Endothelial cell of umbilical vein (primary cell): Measurements from ENCODE around the gene LRP1. TPM values are rescaled to one million over a fixed set of nuclear protein-coding genes. Genes with fewer than 3 reads are reported as not detected.

ENCODE experiments used
- BruUV-seq: library from RNA; stranded (reverse); fragments of 400-500 nt; replicated peaks from 2 replicates; lab custom pipeline; 2021; lab: Mats Ljungman, UMichigan
- CTCF ChIA-PET: fragments of 300-600, 350-600 bp; sonication (Branson Sonifier 250); formaldehyde crosslinking; loops from one replicate; lab custom pipeline; 2021; ENCODE audit warnings: antibody characterized with exemption, inconsistent platforms; lab: Charles Lee
- POLR2A ChIA-PET: fragments of 300-600, 350-600 bp; sonication (Branson Sonifier 250); formaldehyde crosslinking; loops from one replicate; lab custom pipeline; 2021; ENCODE audit warnings: antibody characterized with exemption, inconsistent platforms; lab: Charles Lee
- DNase-seq: peaks from one replicate; pipeline ENCODE4 v3.0.0-alpha.2; 2011; ENCODE audit warnings: low read depth, low spot score
- FAIRE-seq: peaks from 2 replicates; lab custom pipeline; 2011; peaks lifted over from hg19 to GRCh38; lab: Jason Lieb, UNC
- H2AFZ ChIP-seq: 2 replicates; pipeline ENCODE4 v1.6.0; 2012; ENCODE audit warnings: low read depth, low read length, control low read depth, inconsistent platforms
- H3K27ac ChIP-seq: 2 replicates; pipeline ENCODE4 v1.5.1; 2011; ENCODE audit warnings: low read depth, mild to moderate bottlenecking, control low read depth, low read length, moderate library complexity; ENCODE audit not compliant: insufficient read depth
- H3K27me3 ChIP-seq, 2 experiments: 2 replicates each; pipeline versions ENCODE4 v1.6.0 to v1.6.1; 2011; ENCODE audit warnings: low read length in 2 of 2, mixed read lengths in 1 of 2; ENCODE audit not compliant: control insufficient read depth in 2 of 2, insufficient read depth in 2 of 2
- H3K36me3 ChIP-seq, 2 experiments: 2 replicates in 1 of 2; 3 replicates in 1 of 2; pipeline ENCODE4 v1.5.1; 2011; ENCODE audit warnings: low read length in 2 of 2, mild to moderate bottlenecking in 1 of 2, moderate library complexity in 1 of 2; ENCODE audit not compliant: control insufficient read depth in 2 of 2, insufficient read depth in 2 of 2; ENCODE audit errors: extremely low read depth in 1 of 2
- H3K4me1 ChIP-seq: 3 replicates; pipeline ENCODE4 v1.5.1; 2011; ENCODE audit warnings: mild to moderate bottlenecking, low read length; ENCODE audit not compliant: control insufficient read depth, insufficient read depth; ENCODE audit errors: extremely low read depth
- H3K4me2 ChIP-seq: 2 replicates; pipeline ENCODE4 v1.6.1; 2011; ENCODE audit warnings: low read length, control low read depth, mixed read lengths; ENCODE audit not compliant: insufficient read depth
- H3K4me3 ChIP-seq, 3 experiments: fragments of 200-600 bp in 1 of 3; sonication (generic), shearing (Covaris generic) in 1 of 3; replicated peaks in 1 of 3; 2 replicates each; pipeline ENCODE4 v1.5.1; 2011 to 2016; ENCODE audit warnings: control low read depth in 3 of 3, low read length in 3 of 3, mild to moderate bottlenecking in 2 of 3, inconsistent platforms in 1 of 3, low read depth in 1 of 3, moderate library complexity in 1 of 3; ENCODE audit not compliant: insufficient read depth in 1 of 3
- H3K79me2 ChIP-seq: 2 replicates; pipeline ENCODE4 v1.6.0; 2012; ENCODE audit warnings: low read length, inconsistent platforms; ENCODE audit not compliant: control insufficient read depth, insufficient read depth
- H3K9ac ChIP-seq: replicated peaks from 2 replicates; pipeline ENCODE3; 2011; ENCODE audit warnings: low read length, control low read depth; ENCODE audit not compliant: insufficient read depth; ENCODE audit errors: extremely low read depth
- H3K9me1 ChIP-seq: replicated peaks from 3 replicates; pipeline ENCODE4 v1.6.0; 2011; ENCODE audit warnings: mild to moderate bottlenecking, low read length; ENCODE audit not compliant: control insufficient read depth, insufficient read depth; ENCODE audit errors: extremely low read depth
- H3K9me3 ChIP-seq: replicated peaks from 2 replicates; pipeline ENCODE4 v1.5.1; 2012; ENCODE audit warnings: low read length, inconsistent platforms; ENCODE audit not compliant: control insufficient read depth, insufficient read depth
- H4K20me1 ChIP-seq: replicated peaks from 2 replicates; pipeline ENCODE3; 2011; ENCODE audit warnings: mild to moderate bottlenecking, low read length; ENCODE audit not compliant: control insufficient read depth, insufficient read depth; ENCODE audit errors: extremely low read depth
- CTCF ChIP-seq, 2 donors: IDR thresholded peaks; 1 replicate in 1 of 2; 2 replicates in 1 of 2; pipeline ENCODE4 v1.5.1; 2011; ENCODE audit warnings: low read length in 2 of 2, mild to moderate bottlenecking in 2 of 2, moderate library complexity in 2 of 2, control low read depth in 1 of 2, inconsistent platforms in 1 of 2, low read depth in 1 of 2; ENCODE audit not compliant: insufficient read depth in 1 of 2; ENCODE audit errors: extremely low read depth in 1 of 2
- EZH2 ChIP-seq: IDR thresholded peaks from 2 replicates; pipeline ENCODE4 v1.6.1; 2012; ENCODE audit warnings: borderline replicate concordance, low read depth, mild to moderate bottlenecking, moderate library complexity, low read length, inconsistent platforms; ENCODE audit not compliant: severe bottlenecking
- FOS ChIP-seq: IDR thresholded peaks from 2 replicates; pipeline ENCODE4 v1.6.1; 2011; ENCODE audit warnings: mild to moderate bottlenecking, low read length, moderate library complexity, borderline replicate concordance; ENCODE audit not compliant: insufficient read depth
- GATA2 ChIP-seq: IDR thresholded peaks from 2 replicates; pipeline ENCODE4 v1.7.0; 2011; ENCODE audit warnings: low read depth, mild to moderate bottlenecking, moderate library complexity, mixed read lengths, low read length; ENCODE audit not compliant: insufficient read length, insufficient read depth
- JUN ChIP-seq: IDR thresholded peaks from 2 replicates; pipeline ENCODE4 v1.6.1; 2011; ENCODE audit warnings: borderline replicate concordance, low read depth; ENCODE audit not compliant: insufficient read length, insufficient read depth
- MAX ChIP-seq: IDR thresholded peaks from 2 replicates; pipeline ENCODE4 v1.6.1; 2011; ENCODE audit not compliant: insufficient read depth, insufficient read length
- MYC ChIP-seq: IDR thresholded peaks from one replicate; pipeline ENCODE4 v1.6.1; 2011; ENCODE audit warnings: mild to moderate bottlenecking, low read depth, low read length
- POLR2A ChIP-seq: IDR thresholded peaks from 2 replicates; pipeline ENCODE4 v1.6.1; 2012; ENCODE audit warnings: low read depth, mild to moderate bottlenecking, control low read depth, low read length
- POLR2AphosphoS5 ChIP-seq: IDR thresholded peaks from 2 replicates; pipeline ENCODE4 v1.6.1; 2012; ENCODE audit warnings: low read depth, mild to moderate bottlenecking, control low read depth, low read length, moderate library complexity; ENCODE audit not compliant: insufficient read depth
- dilution Hi-C: fragments of 300-500 bp; cut with MboI; formaldehyde crosslinking; loops from one replicate; pipeline ENCODE4 v1.15.0; 2019; ENCODE audit warnings: low sequenced_read_pairs; ENCODE audit not compliant: extremely low pct_ligation_motif_present
- intact Hi-C: fragments of 100-400 bp; cut with micrococcal nuclease; formaldehyde crosslinking; loops from one replicate; pipeline ENCODE4 v1.10.0; 2022
- polyA plus RNA-seq, 4 experiments: library from polyadenylated mRNA; depleted of rRNA in 3 of 4; stranded (reverse) in 3 of 4; unstranded in 1 of 4; fragments of >200 nt; gene quantifications; 2 replicates each; pipeline versions ENCODE4 v1.2.1 to v1.2.3, GENCODE V29; 2011 to 2012; ENCODE audit warnings: missing spikeins in 1 of 4
- total RNA-seq: library from RNA; stranded (reverse); gene quantifications from 2 replicates; pipeline ENCODE4 v1.2.3, GENCODE V29; 2021

Gene LRP1
- total and polyA plus RNA-seq, 2 donors (not counting 3 experiments of a cell fraction or from before 2014, with no cell fraction given): 1.6 to 4.6 TPM

- no peak overlapping the region for H3K4me3 ChIP-seq
- TF ChIP-seq EZH2: no peak
- no peak for TF ChIP-seq MAX
- TF ChIP-seq MYC: no peak
- no peak for TF ChIP-seq CTCF (IDR thresholded peaks at IDR 0.05; ENCODE audit: extremely low read depth in 1 of 2, insufficient read depth in 1 of 2, low read depth in 1 of 2, low read length in 2 of 2)
- no peak for TF ChIP-seq POLR2A
- TF ChIP-seq GATA2: no peak
- no peak for TF ChIP-seq JUN
- no peak for TF ChIP-seq FOS
- no peak for TF ChIP-seq POLR2AphosphoS5
- intact Hi-C loops: no loop called here
- H4K20me1 ChIP-seq: no peaks in the 10 kb centered on the region
- BruUV-seq: no TSS peak
- POLR2A ChIA-PET: no interaction called here
- dilution Hi-C loops: no loop called here
- no peak overlapping the region for H3K4me2 ChIP-seq
- DNase-seq (no peak), FAIRE-seq (no peak)
- CTCF ChIA-PET: no interaction called here
- no peak overlapping the region for H2AFZ ChIP-seq
- H3K9ac ChIP-seq: no peak overlapping the region
- H3K27ac ChIP-seq: no peak overlapping the region
- H3K4me1 ChIP-seq: no peaks in the 10 kb centered on the region
- no peaks in the 10 kb centered on the region for H3K27me3 ChIP-seq
- H3K9me1 ChIP-seq: no peaks in the 10 kb centered on the region
- H3K79me2 ChIP-seq: no peaks in the 10 kb centered on the region
- H3K36me3 ChIP-seq: no peaks in the 10 kb centered on the region
- no peaks in the 10 kb centered on the region for H3K9me3 ChIP-seq
These were observed 72.2 kb downstream of the LRP1 start for GRCh38 chr12:57200497-57200896.
